Measurements from ENCODE around the gene PRCC.

PRCC gene

GRCh38 chr1:156801409-156802121 is 34.2 kb downstream of the PRCC start:
- no peak for DNase-seq

GRCh38 chr1:156802421-156802935 is 35.1 kb downstream of the PRCC start:
- no peak for DNase-seq

- no peak for DNase-seq
Measured at GRCh38 chr1:156803086-156803851, 35.9 kb downstream of the PRCC start.

GRCh38 chr1:156804026-156804425 is 36.7 kb downstream of the PRCC start:
- no peak for DNase-seq

- DNase-seq, result peak; percentile 38
Measured at GRCh38 chr1:156804572-156805243, 37.4 kb downstream of the PRCC start.

- DNase-seq, result no peak
Measured at GRCh38 chr1:156805766-156806511, 38.6 kb downstream of the PRCC start.

GRCh38 chr1:156806512-156807440 is 39.4 kb downstream of the PRCC start:
- DNase-seq, result no peak

GRCh38 chr1:156807627-156808026 is 40.3 kb downstream of the PRCC start:
- no peak for DNase-seq

- DNase-seq, result no peak
Measured at GRCh38 chr1:156808186-156809030, 41.1 kb downstream of the PRCC start.

GRCh38 chr1:156809281-156809680 is 41.9 kb downstream of the PRCC start:
- no peak for DNase-seq

GRCh38 chr1:156809711-156810366 is 42.5 kb downstream of the PRCC start:
- no peak for DNase-seq

GRCh38 chr1:156811168-156811567 is 43.8 kb downstream of the PRCC start:
- DNase-seq, result no peak

- no peak for DNase-seq
Measured at GRCh38 chr1:156812293-156812990, 45.1 kb downstream of the PRCC start.

GRCh38 chr1:156813298-156813697 is 46.0 kb downstream of the PRCC start:
- DNase-seq, result no peak

GRCh38 chr1:156813750-156814570 is 46.6 kb downstream of the PRCC start:
- peak; percentile 72 for DNase-seq

- no peak for DNase-seq
Measured at GRCh38 chr1:156814571-156815260, 47.4 kb downstream of the PRCC start.

- DNase-seq, result no peak
Measured at GRCh38 chr1:156815307-156815826, 48.0 kb downstream of the PRCC start.

GRCh38 chr1:156815961-156816422 is 48.7 kb downstream of the PRCC start:
- DNase-seq, result no peak

Data from hematopoietic multipotent progenitor cell treated with erythropoietin and hydrocortisone succinate and interleukin-3 and kit ligand, for 6 days (in vitro differentiated cells).